ENCODE results near the gene STXBP6.

The STXBP6 gene

DNA sequence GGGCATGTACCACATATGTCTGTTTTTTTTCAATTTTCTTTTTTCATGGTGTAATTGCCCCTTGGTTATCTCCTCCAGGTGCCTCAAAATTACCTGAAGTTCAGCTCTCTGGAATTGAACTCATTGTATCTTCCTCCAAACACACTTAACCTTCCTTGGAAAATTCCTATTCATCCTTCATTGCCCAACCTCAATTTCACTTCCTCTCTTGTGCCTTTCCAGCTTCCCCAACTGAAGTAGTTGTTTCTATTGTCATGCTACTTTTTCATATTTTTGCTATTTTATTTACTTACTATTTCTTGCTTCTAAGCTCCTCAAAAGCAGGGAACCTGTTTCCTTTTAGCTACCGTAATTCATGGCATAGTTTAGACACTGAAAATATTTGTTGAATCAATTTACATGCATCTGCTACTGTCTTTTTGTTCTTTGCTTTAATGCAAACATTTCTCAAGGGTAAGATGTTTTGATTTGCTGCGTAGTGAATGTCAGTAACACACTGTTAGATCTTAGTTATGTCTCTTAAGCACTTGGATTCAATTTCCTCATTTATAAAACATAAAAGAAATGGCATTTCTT, 37.0 kb upstream of the STXBP6 start:
- TF ChIP-seq FOXP2 (optimal IDR thresholded peaks at IDR 0.05; ENCODE audit: borderline replicate concordance, extremely low read depth, extremely low read length, insufficient read depth) (no peak), SIN3A (IDR thresholded peaks at IDR 0.05; ENCODE audit: borderline replicate concordance, insufficient read depth, low read length) (no peak)

DNA sequence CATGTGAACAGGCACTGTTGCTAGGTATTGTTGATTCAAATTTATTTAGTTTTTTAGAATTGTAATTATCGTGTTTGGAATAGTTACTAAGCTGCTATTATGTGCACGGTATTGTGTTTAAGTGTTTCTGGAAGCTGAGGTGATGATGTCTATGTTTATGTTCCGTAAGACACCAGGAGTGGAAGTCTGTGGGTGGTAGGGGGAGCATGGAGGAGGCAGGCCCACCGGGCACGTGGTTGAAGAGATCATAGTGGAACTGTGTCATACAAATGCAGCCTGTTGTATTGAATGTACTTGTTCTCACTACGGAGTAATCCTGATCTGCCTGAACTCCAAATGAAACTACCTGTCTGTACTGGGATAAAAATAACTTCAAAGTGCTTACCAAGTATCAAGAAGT, 36.1 kb upstream of the STXBP6 start:
- TF ChIP-seq, protein P1, sequence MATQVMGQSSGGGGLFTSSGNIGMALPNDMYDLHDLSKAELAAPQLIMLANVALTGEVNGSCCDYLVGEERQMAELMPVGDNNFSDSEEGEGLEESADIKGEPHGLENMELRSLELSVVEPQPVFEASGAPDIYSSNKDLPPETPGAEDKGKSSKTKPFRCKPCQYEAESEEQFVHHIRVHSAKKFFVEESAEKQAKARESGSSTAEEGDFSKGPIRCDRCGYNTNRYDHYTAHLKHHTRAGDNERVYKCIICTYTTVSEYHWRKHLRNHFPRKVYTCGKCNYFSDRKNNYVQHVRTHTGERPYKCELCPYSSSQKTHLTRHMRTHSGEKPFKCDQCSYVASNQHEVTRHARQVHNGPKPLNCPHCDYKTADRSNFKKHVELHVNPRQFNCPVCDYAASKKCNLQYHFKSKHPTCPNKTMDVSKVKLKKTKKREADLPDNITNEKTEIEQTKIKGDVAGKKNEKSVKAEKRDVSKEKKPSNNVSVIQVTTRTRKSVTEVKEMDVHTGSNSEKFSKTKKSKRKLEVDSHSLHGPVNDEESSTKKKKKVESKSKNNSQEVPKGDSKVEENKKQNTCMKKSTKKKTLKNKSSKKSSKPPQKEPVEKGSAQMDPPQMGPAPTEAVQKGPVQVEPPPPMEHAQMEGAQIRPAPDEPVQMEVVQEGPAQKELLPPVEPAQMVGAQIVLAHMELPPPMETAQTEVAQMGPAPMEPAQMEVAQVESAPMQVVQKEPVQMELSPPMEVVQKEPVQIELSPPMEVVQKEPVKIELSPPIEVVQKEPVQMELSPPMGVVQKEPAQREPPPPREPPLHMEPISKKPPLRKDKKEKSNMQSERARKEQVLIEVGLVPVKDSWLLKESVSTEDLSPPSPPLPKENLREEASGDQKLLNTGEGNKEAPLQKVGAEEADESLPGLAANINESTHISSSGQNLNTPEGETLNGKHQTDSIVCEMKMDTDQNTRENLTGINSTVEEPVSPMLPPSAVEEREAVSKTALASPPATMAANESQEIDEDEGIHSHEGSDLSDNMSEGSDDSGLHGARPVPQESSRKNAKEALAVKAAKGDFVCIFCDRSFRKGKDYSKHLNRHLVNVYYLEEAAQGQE (IDR thresholded peaks at IDR 0.05; ENCODE audit: insufficient read depth in 1 of 2, low read depth in 2 of 2, low read length in 2 of 2): no peak
- TF ChIP-seq POLR2AphosphoS5 (IDR thresholded peaks at IDR 0.05; ENCODE audit: low read depth, low read length) (no peak), TAF1 (IDR thresholded peaks at IDR 0.05; ENCODE audit: borderline replicate concordance, insufficient read depth, low read length) (no peak), FOXP2 (optimal IDR thresholded peaks at IDR 0.05; ENCODE audit: borderline replicate concordance, extremely low read depth, extremely low read length, insufficient read depth) (no peak), SIN3A (IDR thresholded peaks at IDR 0.05; ENCODE audit: borderline replicate concordance, insufficient read depth, low read length) (no peak)

DNA sequence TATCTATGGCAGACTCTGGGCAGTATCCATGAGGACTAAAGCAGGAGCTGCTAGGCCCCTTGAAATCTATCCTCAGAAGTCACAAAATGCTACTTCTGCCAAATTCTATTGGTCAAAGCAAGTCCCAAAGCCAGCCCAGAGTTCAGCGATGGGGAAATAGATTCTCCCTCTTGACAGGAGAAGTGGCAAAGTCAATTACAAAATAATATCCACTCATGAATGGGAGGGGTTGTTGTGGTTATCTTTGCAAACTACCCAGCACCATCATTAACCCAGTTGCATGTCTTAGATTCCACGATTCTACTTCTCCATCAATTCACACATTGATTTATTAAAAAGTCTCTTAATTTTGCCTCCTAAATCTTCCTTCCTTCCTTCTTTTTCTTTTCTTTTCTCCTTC, 30.7 kb upstream of the STXBP6 start:
- TF ChIP-seq, protein P1 (IDR thresholded peaks at IDR 0.05; ENCODE audit: insufficient read depth in 1 of 2, low read depth in 2 of 2, low read length in 2 of 2): no peak
- TF ChIP-seq FOXP2 (optimal IDR thresholded peaks at IDR 0.05; ENCODE audit: borderline replicate concordance, extremely low read depth, extremely low read length, insufficient read depth) (no peak), SIN3A (IDR thresholded peaks at IDR 0.05; ENCODE audit: borderline replicate concordance, insufficient read depth, low read length) (no peak), TAF1 (IDR thresholded peaks at IDR 0.05; ENCODE audit: borderline replicate concordance, insufficient read depth, low read length) (no peak)

DNA sequence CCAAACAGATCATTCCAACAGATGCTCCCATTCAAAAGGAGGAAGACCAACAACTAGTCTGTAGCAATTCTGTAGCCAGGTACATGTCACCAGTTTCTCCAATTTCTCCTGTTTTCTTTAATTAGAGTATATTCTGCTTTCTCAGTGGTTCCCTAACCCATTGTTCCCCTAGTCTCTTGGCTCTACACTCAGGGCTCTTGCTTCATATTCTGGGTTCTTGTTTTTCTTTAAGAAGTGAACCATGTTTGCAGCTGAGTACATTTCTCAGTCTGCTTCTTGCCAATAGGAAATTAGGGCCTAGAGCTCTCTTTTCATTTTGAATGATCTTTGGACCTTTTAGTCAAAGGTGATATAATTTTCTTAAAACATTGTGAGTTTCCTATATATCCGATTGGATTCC, 29.4 kb upstream of the STXBP6 start:
- TF ChIP-seq, protein P1 (IDR thresholded peaks at IDR 0.05; ENCODE audit: insufficient read depth in 1 of 2, low read depth in 2 of 2, low read length in 2 of 2): no peak
- TF ChIP-seq FOXP2 (optimal IDR thresholded peaks at IDR 0.05; ENCODE audit: borderline replicate concordance, extremely low read depth, extremely low read length, insufficient read depth): no peak
- TF ChIP-seq POLR2AphosphoS5 (IDR thresholded peaks at IDR 0.05; ENCODE audit: low read depth, low read length): no peak
- TF ChIP-seq SIN3A (IDR thresholded peaks at IDR 0.05; ENCODE audit: borderline replicate concordance, insufficient read depth, low read length): no peak
- no peak for TF ChIP-seq TAF1 (IDR thresholded peaks at IDR 0.05; ENCODE audit: borderline replicate concordance, insufficient read depth, low read length)

DNA sequence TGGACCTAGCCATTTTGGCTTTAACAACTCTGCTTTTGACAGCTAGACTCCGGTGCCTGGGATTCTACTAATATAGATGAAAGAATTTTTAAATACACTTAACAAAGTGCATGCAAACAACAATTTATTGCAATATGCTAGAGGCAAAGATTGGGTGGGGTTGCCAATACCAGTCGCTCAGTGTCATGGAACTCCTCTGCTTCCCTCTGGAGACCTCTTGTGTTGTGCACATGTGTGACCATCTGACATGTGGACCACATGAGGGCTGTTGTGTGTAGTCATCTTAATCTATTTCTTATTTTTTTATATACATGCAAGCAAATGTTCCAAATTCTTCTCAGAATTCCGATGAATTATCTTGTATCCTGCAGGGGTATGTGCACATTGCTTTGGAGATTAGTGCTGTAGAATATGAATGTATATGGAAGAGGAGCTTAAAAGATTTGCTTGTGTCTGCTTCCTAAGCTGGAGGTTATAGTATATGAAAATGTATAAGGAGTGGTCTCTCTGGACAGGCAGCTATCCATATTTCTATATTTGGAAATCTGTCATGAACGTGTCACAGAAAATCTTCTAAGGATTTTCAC, 24.2 kb upstream of the STXBP6 start:
- TF ChIP-seq FOXP2 (optimal IDR thresholded peaks at IDR 0.05; ENCODE audit: borderline replicate concordance, extremely low read depth, extremely low read length, insufficient read depth): no peak
- TF ChIP-seq, protein P1 (IDR thresholded peaks at IDR 0.05; ENCODE audit: insufficient read depth in 1 of 2, low read depth in 2 of 2, low read length in 2 of 2): no peak
- no peak for TF ChIP-seq TAF1 (IDR thresholded peaks at IDR 0.05; ENCODE audit: borderline replicate concordance, insufficient read depth, low read length)
- no peak for TF ChIP-seq SIN3A (IDR thresholded peaks at IDR 0.05; ENCODE audit: borderline replicate concordance, insufficient read depth, low read length)
- TF ChIP-seq POLR2AphosphoS5 (IDR thresholded peaks at IDR 0.05; ENCODE audit: low read depth, low read length): no peak
